ENCODE data around the gene SNX8. TPM values are rescaled to one million over a fixed set of nuclear protein-coding genes. Genes with fewer than 3 reads are reported as not detected.

Gene SNX8
- total and polyA plus RNA-seq, 2 of the 8 experiments (the other 6 are each of a cell fraction or from before 2014, with no cell fraction given) = 46.2 to 70.8 TPM

GRCh38 chr7:2354186-2354938 lies 40.1 kb upstream of the SNX8 start, which contains the start of gene EIF3B (continued):
- TF ChIP-seq CTCF (IDR thresholded peaks at IDR 0.05; ENCODE audit: control extremely low read depth in 1 of 3, insufficient read depth in 1 of 3, low read depth in 1 of 3, low read length in 3 of 3) (no peak), TEAD4 (IDR thresholded peaks at IDR 0.05; ENCODE audit: low read depth, low read length) (no peak), CHD7 (IDR thresholded peaks at IDR 0.05; ENCODE audit: insufficient replicate concordance, low read length) (no peak), SP2 (IDR thresholded peaks at IDR 0.05; ENCODE audit: low read length) (no peak), BRCA1 (IDR thresholded peaks at IDR 0.05; ENCODE audit: low read depth, low read length) (no peak), E2F6 (IDR thresholded peaks at IDR 0.05) (no peak; the same call in 1 of the 2 replicates), SIX5 (IDR thresholded peaks at IDR 0.05; ENCODE audit: low read depth, low read length) (peak; percentile 43)
